GM18867 (cell line): Measurements from ENCODE around the gene ABR.
"Not testable (repeated sequence)": the region's sequence is repeated elsewhere in the genome, so short reads cannot be mapped to it uniquely, and the experiment has no call there.

Experiments used
- ATAC-seq: cut with Tn5 transposase; IDR thresholded peaks from one replicate; pipeline ENCODE4 v1.9.1; 2021; ENCODE audit warnings: mild to moderate bottlenecking, moderate library complexity; ENCODE audit not compliant: unreplicated experiment

The ABR gene

GRCh38 chr17:1150863-1151600 is 28.7 kb downstream of the ABR start:
- no peak for ATAC-seq

- no peak for ATAC-seq
These were observed 29.9 kb downstream of the ABR start for GRCh38 chr17:1149869-1150268.

- no peak for ATAC-seq
These were observed 32.1 kb downstream of the ABR start for GRCh38 chr17:1147664-1148063.

- ATAC-seq: no peak
These were observed 33.1 kb downstream of the ABR start for GRCh38 chr17:1146561-1147265.

GRCh38 chr17:1145311-1145986 is 34.3 kb downstream of the ABR start:
- ATAC-seq: no peak

- ATAC-seq: no peak
These were observed 35.6 kb downstream of the ABR start for GRCh38 chr17:1144162-1144561.

- ATAC-seq: no peak
These were observed 36.2 kb downstream of the ABR start for GRCh38 chr17:1143573-1143972.

GRCh38 chr17:1142561-1142971 is 37.2 kb downstream of the ABR start:
- no peak for ATAC-seq

- ATAC-seq: no peak
These were observed 42.3 kb downstream of the ABR start for GRCh38 chr17:1137465-1137894.

- ATAC-seq: no peak
These were observed 43.0 kb downstream of the ABR start for GRCh38 chr17:1136748-1137147.

- no peak for ATAC-seq
These were observed 45.0 kb downstream of the ABR start for GRCh38 chr17:1134634-1135324.

GRCh38 chr17:1130191-1130590 is 49.6 kb downstream of the ABR start:
- ATAC-seq: no peak

GRCh38 chr17:1128463-1128862 is 51.3 kb downstream of the ABR start:
- not testable (repeated sequence) for ATAC-seq

- ATAC-seq: no peak
These were observed 52.8 kb downstream of the ABR start for GRCh38 chr17:1126801-1127550.

GRCh38 chr17:1126250-1126797 is 53.5 kb downstream of the ABR start:
- ATAC-seq: no peak

- no peak for ATAC-seq
These were observed 54.0 kb downstream of the ABR start for GRCh38 chr17:1125788-1126145.

- ATAC-seq: no peak
These were observed 54.6 kb downstream of the ABR start for GRCh38 chr17:1124896-1125787.

- ATAC-seq: no peak
These were observed 55.7 kb downstream of the ABR start for GRCh38 chr17:1123921-1124715.
